ENCODE results near the gene ZNF232.
"Not testable (repeated sequence)": the region's sequence is repeated elsewhere in the genome, so short reads cannot be mapped to it uniquely, and the experiment has no call there.

The ZNF232 gene

GRCh38 chr17:5092218-5093010 is 19.3 kb downstream of the ZNF232 start:
- CTCF ChIA-PET = no interaction called here
- DNase-seq (ENCODE audit: low read depth, low spot score) = no peak
- no peak overlapping the region for H3K4me3 ChIP-seq (ENCODE audit: low read depth, low read length)
- TF ChIP-seq, protein P1, sequence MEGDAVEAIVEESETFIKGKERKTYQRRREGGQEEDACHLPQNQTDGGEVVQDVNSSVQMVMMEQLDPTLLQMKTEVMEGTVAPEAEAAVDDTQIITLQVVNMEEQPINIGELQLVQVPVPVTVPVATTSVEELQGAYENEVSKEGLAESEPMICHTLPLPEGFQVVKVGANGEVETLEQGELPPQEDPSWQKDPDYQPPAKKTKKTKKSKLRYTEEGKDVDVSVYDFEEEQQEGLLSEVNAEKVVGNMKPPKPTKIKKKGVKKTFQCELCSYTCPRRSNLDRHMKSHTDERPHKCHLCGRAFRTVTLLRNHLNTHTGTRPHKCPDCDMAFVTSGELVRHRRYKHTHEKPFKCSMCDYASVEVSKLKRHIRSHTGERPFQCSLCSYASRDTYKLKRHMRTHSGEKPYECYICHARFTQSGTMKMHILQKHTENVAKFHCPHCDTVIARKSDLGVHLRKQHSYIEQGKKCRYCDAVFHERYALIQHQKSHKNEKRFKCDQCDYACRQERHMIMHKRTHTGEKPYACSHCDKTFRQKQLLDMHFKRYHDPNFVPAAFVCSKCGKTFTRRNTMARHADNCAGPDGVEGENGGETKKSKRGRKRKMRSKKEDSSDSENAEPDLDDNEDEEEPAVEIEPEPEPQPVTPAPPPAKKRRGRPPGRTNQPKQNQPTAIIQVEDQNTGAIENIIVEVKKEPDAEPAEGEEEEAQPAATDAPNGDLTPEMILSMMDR (IDR thresholded peaks at IDR 0.05; ENCODE audit: insufficient read depth, low read length, missing control alignments) = no peak
- POLR2A ChIA-PET = no interaction called here

GRCh38 chr17:5080591-5080990 is 31.1 kb downstream of the ZNF232 start:
- H3K4me3 ChIP-seq (ENCODE audit: low read depth, low read length) = no peak overlapping the region
- POLR2A ChIA-PET = no interaction called here
- CTCF ChIA-PET = interaction anchor here (1.1 to 1.5 kb wide), 2 partner anchors 19 to 172 kb away, joined by 3 to 6 read pairs; no protein-coding TSS in a partner anchor
- TF ChIP-seq, protein P1 (IDR thresholded peaks at IDR 0.05; ENCODE audit: insufficient read depth, low read length, missing control alignments) = no peak
- DNase-seq (ENCODE audit: low read depth, low spot score) = no peak

GRCh38 chr17:5078106-5079028 is 33.3 kb downstream of the ZNF232 start, which contains the start of gene ZFP3:
Gene ZFP3, plus strand, starts transcription at chr17:5078467. Its CDS starts 13,038 bp downstream, at chr17:5091505.
- ChIA-PET POLR2A (no interaction called here), CTCF (interaction anchor here (1.0 to 2.4 kb wide), 6 partner anchors 10 to 113 kb away, joined by 4 to 7 read pairs (median 4); partner anchors contain the start of gene ZNF594)
- peak; percentile 12 for DNase-seq (ENCODE audit: low read depth, low spot score)
- H3K4me3 ChIP-seq (ENCODE audit: low read depth, low read length) = peak within 1 kb of the TSS; percentile 87
- TF ChIP-seq, protein P1 (IDR thresholded peaks at IDR 0.05; ENCODE audit: insufficient read depth, low read length, missing control alignments) = no peak

DNA sequence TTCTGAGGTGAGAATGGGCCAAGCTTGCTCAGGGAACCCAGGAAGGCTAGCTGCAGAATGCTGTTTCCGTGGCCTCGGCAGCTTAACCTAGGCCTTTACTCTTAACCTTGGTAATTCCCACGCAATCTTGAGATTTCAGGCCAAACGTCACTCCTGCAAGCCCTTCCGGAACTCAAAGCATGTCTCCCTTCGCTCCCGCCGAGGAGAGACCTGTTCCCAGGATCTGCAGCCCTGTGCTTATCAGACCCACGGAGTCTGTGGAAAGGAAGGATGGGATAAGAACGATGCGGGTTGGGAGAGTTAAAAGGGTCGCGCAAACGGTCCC is 33.9 kb downstream of the ZNF232 start:
- POLR2A ChIA-PET = no interaction called here
- H3K4me3 ChIP-seq (ENCODE audit: low read depth, low read length) = peak overlapping the region; percentile 87
- no peak for DNase-seq (ENCODE audit: low read depth, low spot score)
- CTCF ChIA-PET = interaction anchor here (0.6 to 2.4 kb wide), 3 partner anchors 14 to 114 kb away, joined by 3 to 7 read pairs (median 5); partner anchors contain the start of gene ZNF594
- TF ChIP-seq, protein P1 (IDR thresholded peaks at IDR 0.05; ENCODE audit: insufficient read depth, low read length, missing control alignments) = no peak

DNA sequence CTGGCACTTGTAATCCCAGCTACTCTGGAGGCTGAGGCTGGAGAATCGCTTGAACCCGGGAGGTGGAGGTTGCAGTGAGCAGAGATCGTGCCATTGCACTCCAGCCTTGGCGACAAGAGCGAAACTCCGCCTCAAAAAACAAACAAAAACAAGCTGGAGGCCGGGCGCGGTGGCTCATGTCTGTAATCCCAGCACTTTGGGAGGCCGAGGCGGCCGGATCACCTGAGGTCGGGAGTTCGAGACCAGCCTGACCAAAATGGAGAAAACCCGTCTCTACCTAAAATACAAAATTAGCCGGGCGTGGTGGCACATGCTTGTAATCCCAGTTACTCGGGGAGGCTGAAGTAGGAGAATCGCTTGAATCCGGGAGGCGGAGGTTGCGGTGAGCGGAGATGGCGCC is 34.4 kb downstream of the ZNF232 start:
- H3K4me3 ChIP-seq (ENCODE audit: low read depth, low read length); DNase-seq (ENCODE audit: low read depth, low spot score); POLR2A ChIA-PET: not testable (repeated sequence)
- CTCF ChIA-PET = interaction anchor here (0.6 to 2.4 kb wide), 3 partner anchors 14 to 114 kb away, joined by 3 to 7 read pairs (median 5); partner anchors contain the start of gene ZNF594

DNA sequence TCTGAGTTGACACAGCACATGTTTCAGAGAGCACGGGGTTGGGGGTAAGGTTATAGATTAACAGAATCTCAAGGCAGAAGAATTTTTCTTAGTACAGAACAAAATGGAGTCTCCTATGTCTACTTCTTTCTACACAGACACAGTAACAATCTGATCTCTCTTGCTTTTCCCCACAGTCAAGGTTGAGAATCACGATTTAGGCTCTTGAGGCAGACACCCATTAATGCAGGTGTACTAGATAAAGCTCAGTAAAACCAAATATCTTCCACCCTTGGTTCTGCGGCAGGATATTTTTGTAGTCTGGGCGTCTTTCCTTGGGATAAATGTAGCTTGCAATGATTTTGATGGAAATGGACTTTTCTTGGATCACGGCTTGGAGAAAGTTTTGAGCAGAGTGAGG is 36.2 kb downstream of the ZNF232 start:
- DNase-seq (ENCODE audit: low read depth, low spot score); H3K4me3 ChIP-seq (ENCODE audit: low read depth, low read length); POLR2A ChIA-PET: not testable (repeated sequence)
- CTCF ChIA-PET = interaction anchor here (1.2 to 2.4 kb wide), 2 partner anchors 14 to 167 kb away, joined by 3 to 7 read pairs; no protein-coding TSS in a partner anchor

DNA sequence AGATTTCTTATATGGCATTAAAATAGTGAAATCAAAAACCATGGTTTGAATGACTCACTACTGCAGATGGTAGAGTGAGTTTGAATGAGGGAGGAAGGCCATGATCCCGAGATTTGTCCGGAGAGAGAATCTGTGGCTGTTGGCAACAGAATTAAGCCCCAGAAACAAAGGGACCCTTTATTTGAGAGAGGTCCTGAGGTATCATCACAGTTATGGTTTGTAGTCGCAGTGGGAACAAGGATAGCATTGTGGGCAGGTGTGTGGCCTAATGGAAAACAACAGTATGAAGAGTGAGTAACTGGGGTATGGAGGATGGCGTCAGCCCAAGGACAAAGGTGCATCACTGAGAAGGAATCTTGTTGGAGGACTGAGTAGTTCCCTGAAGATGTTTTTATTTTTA is 42.0 kb downstream of the ZNF232 start:
- H3K4me3 ChIP-seq (ENCODE audit: low read depth, low read length) = no peak overlapping the region
- TF ChIP-seq, protein P1 (IDR thresholded peaks at IDR 0.05; ENCODE audit: insufficient read depth, low read length, missing control alignments) = no peak
- DNase-seq (ENCODE audit: low read depth, low spot score) = no peak
- ChIA-PET CTCF (no interaction called here), POLR2A (no interaction called here)

All from AG04449 (cell line).